Neuron (in vitro differentiated cells): ENCODE results near the gene GLRX.
"Not testable (repeated sequence)": the region's sequence is repeated elsewhere in the genome, so short reads cannot be mapped to it uniquely, and the experiment has no call there.

Source experiments
- H2AFZ ChIP-seq: one replicate; pipeline ENCODE4 v1.6.1; 2013; ENCODE audit warnings: low read depth, mild to moderate bottlenecking, inconsistent platforms, low read length, moderate library complexity
- H3K27me3 ChIP-seq: one replicate; pipeline ENCODE4 v1.6.1; 2013; ENCODE audit warnings: low read length; ENCODE audit not compliant: insufficient read depth
- H3K36me3 ChIP-seq: one replicate; pipeline ENCODE4 v1.6.1; 2013; ENCODE audit warnings: low read length; ENCODE audit not compliant: insufficient read depth
- H3K4me1 ChIP-seq: one replicate; pipeline ENCODE4 v1.6.1; 2013; ENCODE audit warnings: low read length; ENCODE audit not compliant: insufficient read depth
- H3K4me3 ChIP-seq: 2 replicates; pipeline ENCODE4 v1.5.1; 2013; ENCODE audit warnings: mild to moderate bottlenecking, low read length, moderate library complexity
- H3K9me3 ChIP-seq: one replicate; pipeline ENCODE4 v1.6.1; 2013; ENCODE audit warnings: low read length

GLRX gene, protein sequence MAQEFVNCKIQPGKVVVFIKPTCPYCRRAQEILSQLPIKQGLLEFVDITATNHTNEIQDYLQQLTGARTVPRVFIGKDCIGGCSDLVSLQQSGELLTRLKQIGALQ

DNA sequence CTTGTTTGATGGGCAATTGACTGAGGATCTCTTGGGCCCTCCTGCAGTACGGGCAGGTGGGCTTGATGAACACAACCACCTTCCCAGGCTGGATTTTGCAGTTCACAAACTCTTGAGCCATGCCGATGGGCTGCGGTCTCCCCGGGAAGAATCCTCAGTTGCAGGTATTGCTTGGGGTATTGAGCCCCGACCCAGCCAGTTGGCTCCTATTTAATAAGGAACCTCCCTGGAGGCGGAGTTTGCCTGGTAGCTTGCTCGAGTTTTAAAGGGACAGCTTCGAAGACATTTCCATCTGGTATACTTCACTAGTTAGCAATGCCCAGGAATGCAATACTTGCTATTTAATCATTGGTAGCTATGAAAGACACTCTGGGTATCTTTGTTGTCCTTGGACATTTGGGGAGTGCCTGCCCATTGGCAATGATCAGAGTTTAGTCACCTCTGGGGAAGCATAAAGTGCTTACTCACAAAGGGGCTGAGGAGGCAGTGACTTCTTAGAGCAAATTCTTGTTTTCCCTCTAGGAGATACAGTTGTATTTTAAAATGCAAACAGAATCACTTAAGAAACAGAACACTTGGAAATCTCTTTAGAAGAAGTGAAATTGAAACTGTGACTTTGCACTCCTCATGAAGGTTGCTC lies at the start of gene GLRX:
Gene GLRX, minus strand, starts transcription at position 185 of the 640 bp plus-strand sequence. Its CDS starts 64 bp downstream, at position 121.
- Histone ChIP-seq H3K4me3 (peak within 1 kb of the TSS; percentile 69), H3K4me1 (peaks cover 23% of the 10 kb centered on the region), H3K27me3 (no peaks in the 10 kb centered on the region), H3K36me3 (no peaks in the 10 kb centered on the region), H2AFZ (peak within 1 kb of the TSS; percentile 97), H3K9me3 (no peaks in the 10 kb centered on the region)

DNA sequence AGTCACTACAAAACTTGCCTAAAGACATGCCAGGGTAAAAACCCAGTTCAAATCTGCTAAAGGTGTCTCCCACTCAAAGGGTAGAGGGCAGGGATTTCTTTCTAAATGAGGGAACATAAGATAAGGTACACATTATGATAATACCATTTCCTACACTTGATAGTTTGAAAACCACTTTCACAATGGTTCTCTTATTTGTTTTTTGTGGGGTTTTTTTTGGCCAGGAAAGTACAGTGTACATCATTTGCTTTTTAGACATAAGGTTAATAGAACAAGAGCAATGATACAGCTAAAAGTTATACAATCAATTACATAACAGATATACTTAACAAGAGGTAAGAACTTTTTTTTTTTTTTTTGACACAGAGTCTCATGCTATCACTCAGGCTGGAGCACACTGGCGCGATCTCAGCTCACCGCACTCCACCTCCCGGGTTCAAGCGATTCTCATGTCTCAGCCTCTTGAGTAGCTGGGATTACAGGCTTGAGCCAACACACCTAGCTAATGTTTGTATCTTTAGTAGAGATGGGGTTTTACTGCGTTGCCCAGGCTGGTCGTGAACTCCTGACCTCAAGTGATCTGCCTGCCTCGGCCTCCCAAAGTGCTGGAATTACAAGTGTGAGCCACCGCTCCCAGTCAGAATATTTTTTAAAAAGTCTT lies 48.8 kb upstream of the GLRX start:
- Histone ChIP-seq H3K4me3 (no peak overlapping the region), H3K4me1 (no peaks in the 10 kb centered on the region), H2AFZ (no peak overlapping the region), H3K36me3 (no peaks in the 10 kb centered on the region), H3K9me3 (peaks cover 2% of the 10 kb centered on the region), H3K27me3 (no peaks in the 10 kb centered on the region)

DNA sequence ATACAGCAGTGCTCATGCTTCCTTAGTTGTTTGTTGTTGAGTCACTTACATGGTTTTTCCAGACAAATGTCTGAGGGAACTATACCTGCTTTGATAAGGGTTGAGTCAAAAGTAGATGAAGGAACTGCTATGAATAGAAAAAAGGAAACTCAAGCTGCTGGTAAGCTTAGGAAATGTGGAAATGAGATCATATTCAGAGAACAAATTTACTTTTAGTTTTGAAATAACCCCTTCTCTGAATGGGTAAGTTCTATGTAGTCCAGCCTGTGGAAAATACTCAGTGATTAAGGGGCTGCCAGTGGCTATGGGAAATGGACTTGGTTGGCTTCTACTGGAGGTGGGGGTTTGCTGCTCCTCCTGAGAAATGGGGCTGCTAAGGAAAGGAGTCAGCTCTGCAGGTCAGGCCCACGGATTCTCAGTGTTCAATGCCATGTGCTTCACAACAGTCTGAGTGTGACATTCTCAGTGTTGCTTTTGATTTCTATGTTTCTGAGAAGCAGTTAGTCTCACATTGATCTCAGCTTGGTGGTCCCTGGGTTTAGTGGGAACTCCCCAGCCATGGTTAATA lies 47.7 kb upstream of the GLRX start:
- Histone ChIP-seq H3K36me3 (no peaks in the 10 kb centered on the region), H3K4me1 (peaks cover 8% of the 10 kb centered on the region), H2AFZ (no peak overlapping the region), H3K27me3 (no peaks in the 10 kb centered on the region), H3K4me3 (no peak overlapping the region), H3K9me3 (peaks cover 2% of the 10 kb centered on the region)

DNA sequence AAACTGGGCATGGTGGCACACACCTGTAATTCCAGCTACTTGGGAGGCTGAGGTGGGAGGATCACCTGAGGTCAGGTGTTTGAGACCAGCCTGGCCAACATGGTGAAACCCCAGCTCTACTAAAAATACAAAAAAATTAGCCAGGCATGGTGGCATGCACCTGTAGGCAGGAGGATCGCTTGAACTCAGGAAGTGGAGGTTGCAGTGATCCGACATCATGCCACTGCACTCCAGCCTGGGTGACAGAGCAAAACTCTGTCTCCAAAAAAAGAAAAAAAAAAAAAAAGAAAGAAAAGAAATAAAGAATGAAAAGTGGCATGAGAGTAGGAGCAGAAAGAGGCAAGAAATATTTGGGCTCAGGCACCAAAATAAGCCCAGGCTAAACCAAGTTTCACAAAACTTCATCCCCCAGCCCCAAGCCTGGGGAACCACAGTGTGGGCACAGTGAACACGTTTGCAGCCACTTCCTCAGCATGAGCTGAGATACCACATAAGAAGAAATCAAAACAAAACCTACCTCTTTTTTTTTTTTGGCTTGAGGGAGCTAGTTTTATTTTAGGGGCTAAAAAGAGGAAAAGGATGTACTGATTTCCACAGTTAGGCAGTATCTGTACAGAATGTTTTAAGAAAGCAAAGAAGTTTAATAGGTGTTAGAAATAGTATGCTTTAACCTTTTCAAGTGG lies 46.8 kb upstream of the GLRX start:
- not testable (repeated sequence) for H3K4me3 ChIP-seq, H3K9me3 ChIP-seq, H3K36me3 ChIP-seq, H2AFZ ChIP-seq, H3K27me3 ChIP-seq
- H3K4me1 ChIP-seq: peaks cover 17% of the 10 kb centered on the region

DNA sequence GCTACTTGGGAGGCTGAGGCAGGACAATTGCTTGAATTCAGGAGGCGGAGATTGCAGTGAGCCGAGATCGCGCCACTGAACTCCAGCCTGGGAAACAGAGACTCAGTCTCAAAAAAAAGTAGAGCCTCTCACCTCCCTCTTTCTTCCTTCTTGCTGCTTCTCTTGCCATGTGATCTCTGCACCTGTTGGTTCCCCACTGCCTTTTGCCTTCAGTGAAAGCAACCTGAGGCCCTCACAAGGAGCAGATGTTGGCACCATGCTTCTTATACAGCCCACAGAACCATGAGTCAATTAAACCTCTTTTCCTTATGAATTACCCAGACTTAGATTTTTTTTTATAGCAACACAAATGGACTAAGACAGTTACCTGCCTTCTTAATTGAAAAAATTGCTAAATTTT lies 45.6 kb upstream of the GLRX start:
- Histone ChIP-seq H2AFZ (no peak overlapping the region), H3K9me3 (peaks cover 2% of the 10 kb centered on the region), H3K36me3 (no peaks in the 10 kb centered on the region), H3K4me3 (no peak overlapping the region), H3K27me3 (no peaks in the 10 kb centered on the region), H3K4me1 (peaks cover 19% of the 10 kb centered on the region)

DNA sequence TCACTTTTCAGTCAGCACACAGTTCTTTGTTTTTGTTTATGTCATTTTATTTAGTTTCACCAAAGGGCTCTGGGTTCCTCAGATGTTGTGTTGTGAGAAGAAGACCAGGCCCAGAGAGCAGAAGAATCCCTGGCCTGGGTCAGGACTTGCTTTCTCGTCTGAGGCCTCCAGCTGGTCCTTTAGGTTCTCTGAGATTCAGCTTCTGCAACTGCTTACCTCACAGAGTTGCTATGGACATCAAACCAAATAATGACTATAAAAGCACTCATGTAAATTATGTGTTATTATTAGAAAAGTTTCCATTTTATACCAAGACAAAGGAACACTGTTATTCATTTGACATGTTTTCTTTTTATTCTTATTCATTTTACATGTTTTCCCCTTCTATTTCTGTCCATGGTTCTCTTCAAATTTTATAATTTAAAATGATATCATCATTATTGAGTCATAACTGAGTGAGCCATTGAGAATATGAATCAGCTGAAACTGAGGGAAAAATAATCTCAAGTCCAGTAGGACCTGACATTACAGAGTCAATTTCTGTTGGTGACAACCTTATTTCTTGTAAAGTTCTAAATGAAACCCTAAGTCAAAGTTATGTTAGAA lies 44.0 kb upstream of the GLRX start:
- H3K36me3 ChIP-seq: no peaks in the 10 kb centered on the region
- H2AFZ ChIP-seq: no peak overlapping the region
- H3K27me3 ChIP-seq: no peaks in the 10 kb centered on the region
- no peak overlapping the region for H3K4me3 ChIP-seq
- peaks cover 2% of the 10 kb centered on the region for H3K9me3 ChIP-seq
- H3K4me1 ChIP-seq: peaks cover 25% of the 10 kb centered on the region

DNA sequence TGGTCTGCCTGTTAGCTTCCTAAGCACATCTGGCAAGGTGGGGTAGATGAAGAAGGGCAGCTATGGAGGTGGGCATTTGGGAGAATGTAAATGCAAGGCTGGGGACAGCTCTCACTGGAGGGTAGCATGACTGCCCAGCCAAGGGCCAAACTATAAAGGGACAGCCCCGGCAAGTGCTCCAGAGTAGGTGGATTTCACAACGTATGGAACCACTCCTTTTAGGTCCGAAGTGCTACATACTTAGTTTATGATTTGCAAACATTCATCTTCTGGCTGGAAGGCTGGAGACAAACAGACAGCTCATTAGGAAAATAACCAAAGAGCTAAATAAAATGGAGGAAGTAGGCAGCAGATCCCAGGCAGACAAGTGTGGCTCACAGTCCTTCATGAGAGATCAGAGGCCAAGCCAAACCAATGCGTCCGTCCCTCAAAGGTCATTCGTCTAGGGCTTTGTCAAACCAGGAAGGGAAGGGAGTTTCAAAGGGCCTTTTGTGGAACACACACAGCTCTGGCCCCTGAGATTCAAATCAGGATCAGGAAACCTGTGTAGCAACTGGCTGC lies 42.5 kb upstream of the GLRX start:
- Histone ChIP-seq H3K9me3 (peaks cover 4% of the 10 kb centered on the region), H2AFZ (no peak overlapping the region), H3K4me1 (peaks cover 25% of the 10 kb centered on the region), H3K27me3 (no peaks in the 10 kb centered on the region), H3K36me3 (no peaks in the 10 kb centered on the region), H3K4me3 (no peak overlapping the region)

DNA sequence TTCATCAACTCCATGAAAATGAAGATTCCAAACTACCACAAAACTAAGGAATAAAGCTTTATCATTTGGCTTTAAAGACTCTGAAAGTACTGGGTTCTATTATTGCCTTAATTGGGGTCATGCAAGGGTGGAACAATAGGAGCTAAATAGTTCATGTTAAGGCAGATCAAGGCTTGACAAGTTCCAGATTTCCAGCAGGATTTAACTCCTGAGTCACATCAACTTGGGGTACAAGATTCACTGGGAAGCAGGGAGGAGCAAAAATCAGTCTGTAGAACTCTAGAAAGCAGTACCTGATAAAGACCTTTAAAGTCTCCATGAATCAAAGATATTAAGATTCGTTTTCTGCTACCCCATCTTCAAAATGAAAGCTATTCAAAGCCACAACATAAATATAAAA lies 41.9 kb upstream of the GLRX start:
- H3K4me1 ChIP-seq: peaks cover 31% of the 10 kb centered on the region
- H2AFZ ChIP-seq: no peak overlapping the region
- no peak overlapping the region for H3K4me3 ChIP-seq
- no peaks in the 10 kb centered on the region for H3K27me3 ChIP-seq
- peaks cover 4% of the 10 kb centered on the region for H3K9me3 ChIP-seq
- H3K36me3 ChIP-seq: no peaks in the 10 kb centered on the region

DNA sequence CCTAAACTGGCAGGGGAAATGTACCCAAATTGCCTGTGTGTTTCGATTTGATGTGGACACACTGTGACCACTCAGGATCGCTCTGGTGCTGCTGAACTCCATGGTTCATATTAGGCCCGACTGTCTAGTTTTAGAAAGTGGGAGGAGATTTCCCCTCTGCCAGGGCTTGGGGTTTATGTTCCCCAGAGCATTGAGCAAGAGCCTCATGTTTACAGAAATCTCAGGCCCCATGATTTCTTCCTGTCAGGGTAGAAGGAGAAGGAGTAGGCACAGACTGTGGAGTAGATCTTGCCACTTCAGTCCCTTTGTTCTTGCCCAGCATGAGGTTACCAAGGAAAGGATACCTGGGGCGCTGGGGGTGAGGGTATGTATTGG lies 40.8 kb upstream of the GLRX start:
- Histone ChIP-seq H3K36me3 (no peaks in the 10 kb centered on the region), H3K4me3 (no peak overlapping the region), H2AFZ (no peak overlapping the region), H3K4me1 (peaks cover 39% of the 10 kb centered on the region), H3K9me3 (peaks cover 4% of the 10 kb centered on the region), H3K27me3 (no peaks in the 10 kb centered on the region)

DNA sequence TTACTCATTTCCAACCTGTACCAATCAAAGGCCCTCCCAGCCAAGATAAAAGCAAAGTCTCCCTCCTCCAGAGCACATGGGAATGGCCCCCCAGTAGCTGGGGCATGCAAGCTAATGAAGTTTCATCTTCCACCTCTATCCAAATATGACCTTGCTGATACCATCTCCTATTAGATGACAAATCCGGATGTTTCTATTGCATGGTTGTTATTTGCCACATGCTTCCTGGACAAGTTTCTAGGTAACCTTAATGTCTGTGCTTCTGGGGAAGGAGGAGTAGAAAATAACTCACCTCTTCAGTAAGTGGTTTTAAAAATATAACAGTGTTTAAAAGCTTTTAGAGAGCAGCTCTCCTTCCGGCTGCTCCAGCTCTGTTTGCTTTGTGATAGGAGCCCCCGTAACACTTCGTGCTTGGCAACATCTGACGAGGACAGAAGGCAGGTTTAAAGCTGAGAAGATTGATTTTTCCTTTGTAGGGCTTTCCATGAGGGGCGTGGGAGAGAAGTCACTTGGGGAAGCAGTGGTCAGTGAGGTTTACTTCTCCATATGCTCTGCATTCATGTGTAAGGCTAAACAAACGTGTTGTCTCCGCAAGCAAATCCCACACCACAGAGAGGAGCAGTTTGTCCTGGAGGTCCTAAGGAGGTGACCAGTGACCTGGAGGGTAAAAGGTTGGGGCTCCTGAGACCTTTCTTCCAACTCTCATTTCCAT lies 40.3 kb upstream of the GLRX start:
- Histone ChIP-seq H3K9me3 (peaks cover 1% of the 10 kb centered on the region), H3K4me3 (no peak overlapping the region), H3K27me3 (no peaks in the 10 kb centered on the region), H3K36me3 (no peaks in the 10 kb centered on the region), H2AFZ (no peak overlapping the region), H3K4me1 (peaks cover 44% of the 10 kb centered on the region)

DNA sequence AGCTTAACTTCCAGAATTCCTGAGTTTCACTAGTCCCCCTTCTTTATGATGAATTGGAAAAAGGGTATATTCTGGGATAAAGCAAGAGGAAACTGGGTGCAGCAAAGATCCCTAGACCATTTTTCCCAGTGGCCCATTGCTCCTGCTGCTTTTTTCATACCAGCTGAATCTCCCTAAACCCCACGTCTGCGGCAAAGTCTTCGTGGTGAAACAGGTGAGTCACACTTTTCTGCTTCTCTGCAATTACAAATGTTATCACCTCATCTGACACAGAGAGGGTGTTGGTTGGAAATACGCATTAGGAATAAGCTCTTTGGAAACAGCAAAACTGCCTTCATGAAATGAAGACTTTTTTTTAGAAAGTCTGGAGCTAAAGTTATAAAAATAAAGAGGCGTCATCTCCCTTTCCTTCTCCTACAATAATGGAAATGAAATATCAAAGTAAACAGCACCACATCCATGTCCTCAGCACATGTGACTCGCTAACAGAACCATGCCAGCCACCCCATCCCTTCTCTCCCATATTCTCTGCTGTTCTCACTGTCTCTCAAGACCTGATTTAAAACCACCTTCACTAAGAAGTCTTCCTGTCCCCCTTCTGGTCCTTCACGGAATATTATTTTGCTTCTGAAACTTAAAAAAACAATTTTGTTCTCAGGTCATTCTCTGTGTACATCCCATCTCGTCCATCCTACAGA lies 39.5 kb upstream of the GLRX start:
- Histone ChIP-seq H3K36me3 (no peaks in the 10 kb centered on the region), H3K27me3 (no peaks in the 10 kb centered on the region), H2AFZ (no peak overlapping the region), H3K4me1 (peaks cover 52% of the 10 kb centered on the region), H3K4me3 (no peak overlapping the region), H3K9me3 (peaks cover 1% of the 10 kb centered on the region)
